HepG2 (cell line): ENCODE data around the gene KCNB1. TPM values are rescaled to one million over a fixed set of nuclear protein-coding genes. Genes with fewer than 3 reads are reported as not detected.

Source experiments
- ATAC-seq: fragments of 200-7000 bp; cut with Tn5 transposase; 3 replicates; pipeline ENCODE4 v1.9.1; 2020; ENCODE audit warnings: mild to moderate bottlenecking, moderate library complexity
- BruUV-seq: library from RNA; stranded (reverse); fragments of 400-500 nt; replicated peaks from 2 replicates; lab custom pipeline; 2021; lab: Mats Ljungman, UMichigan
- CTCF ChIA-PET: fragments of 300-600 bp; formaldehyde crosslinking; extraction: SDS; loops from one replicate; lab custom pipeline; 2021; ENCODE audit warnings: low total read pairs, inconsistent platforms, low intra/inter-chr PET ratio; lab: Yijun Ruan, JAX
- POLR2A ChIA-PET: fragments of 350-600 bp; sonication (Branson Sonifier 250); formaldehyde crosslinking; loops from one replicate; lab custom pipeline; 2020; ENCODE audit warnings: antibody characterized with exemption, inconsistent platforms; lab: Yijun Ruan, JAX
- DNase-seq: peaks from one replicate; pipeline ENCODE4 v3.0.0-alpha.2; 2015; ENCODE audit warnings: low spot score
- FAIRE-seq: peaks from 3 replicates; lab custom pipeline; 2011; peaks lifted over from hg19 to GRCh38; lab: Jason Lieb, UNC
- H2AFZ ChIP-seq: one replicate; pipeline ENCODE4 v1.6.1; 2011; ENCODE audit warnings: low read length, inconsistent platforms
- H3K27ac ChIP-seq: fragments of 300-600 bp; 3 replicates; pipeline ENCODE4 v1.8.0; 2011; ENCODE audit warnings: mixed run types, mild to moderate bottlenecking, mixed read lengths, low read length, inconsistent platforms; ENCODE audit not compliant: insufficient read depth; ENCODE audit errors: extremely low read length
- H3K27me3 ChIP-seq, 2 experiments: fragments of 200-600 bp in 1 of 2; 2 replicates in 1 of 2; 3 replicates in 1 of 2; pipeline versions ENCODE4 v1.6.0 to v1.8.0; 2011; ENCODE audit warnings: low read length in 2 of 2, mild to moderate bottlenecking in 2 of 2, moderate library complexity in 2 of 2, inconsistent platforms in 1 of 2; ENCODE audit not compliant: insufficient read depth in 2 of 2, control insufficient read depth in 1 of 2
- H3K36me3 ChIP-seq, 2 experiments: fragments of 200-600 bp in 1 of 2; replicated peaks in 1 of 2; 2 replicates in 1 of 2; 3 replicates in 1 of 2; pipeline versions ENCODE4 v1.5.1 to v1.8.0; 2011; ENCODE audit warnings: low read length in 2 of 2, inconsistent platforms in 1 of 2; ENCODE audit not compliant: insufficient read depth in 2 of 2, control insufficient read depth in 1 of 2
- H3K4me1 ChIP-seq: 2 replicates; pipeline ENCODE4 v1.5.1; 2012; ENCODE audit warnings: low read length, inconsistent platforms; ENCODE audit not compliant: insufficient read depth
- H3K4me2 ChIP-seq: 2 replicates; pipeline ENCODE4 v1.6.0; 2011; ENCODE audit warnings: low read depth, low read length, inconsistent platforms
- H3K4me3 ChIP-seq, 3 experiments: fragments of 200-600 bp in 1 of 3; sonication (generic), shearing (Covaris generic) in 1 of 3; replicated peaks in 1 of 3; 2 replicates each; pipeline ENCODE4 v1.5.1; 2011 to 2016; ENCODE audit warnings: low read length in 3 of 3, inconsistent platforms in 2 of 3, low read depth in 2 of 3, mild to moderate bottlenecking in 2 of 3, control low read depth in 1 of 3, mixed read lengths in 1 of 3; ENCODE audit not compliant: insufficient read depth in 1 of 3
- H3K79me2 ChIP-seq: one replicate; pipeline ENCODE4 v1.6.1; 2011; ENCODE audit warnings: low read length, inconsistent platforms; ENCODE audit not compliant: insufficient read depth
- H3K9ac ChIP-seq: 2 replicates; pipeline ENCODE4 v1.6.0; 2011; ENCODE audit warnings: mild to moderate bottlenecking, low read depth, low read length, inconsistent platforms; ENCODE audit not compliant: insufficient read depth
- H3K9me3 ChIP-seq: 2 replicates; pipeline ENCODE4 v1.5.1; 2012; ENCODE audit warnings: mild to moderate bottlenecking, low read length
- H4K20me1 ChIP-seq: 2 replicates; pipeline ENCODE4 v1.6.0; 2011; ENCODE audit warnings: inconsistent platforms, mild to moderate bottlenecking, low read length, moderate library complexity; ENCODE audit not compliant: insufficient read depth
- CBFB ChIP-seq: sonication (generic); formaldehyde crosslinking; IDR thresholded peaks from 2 replicates; pipeline ENCODE4 v1.4.0; 2020; ENCODE audit warnings: missing genetic modification reagents
- IKZF1 ChIP-seq: fragments of 450-650 bp; IDR thresholded peaks from 2 replicates; pipeline ENCODE4 v1.7.1; 2016
- MEF2D ChIP-seq: sonication (generic); formaldehyde crosslinking; IDR thresholded peaks from 2 replicates; pipeline ENCODE4 v1.5.1; 2020; ENCODE audit warnings: mild to moderate bottlenecking, missing genetic modification reagents
- SMAD9 ChIP-seq: sonication (generic); formaldehyde crosslinking; IDR thresholded peaks from 2 replicates; pipeline ENCODE4 v1.5.1; 2020; ENCODE audit warnings: mild to moderate bottlenecking, missing genetic modification reagents
- ZFP36L1 ChIP-seq: sonication (generic); formaldehyde crosslinking; IDR thresholded peaks from 2 replicates; pipeline ENCODE4 v1.8.0; 2022; ENCODE audit warnings: mild to moderate bottlenecking, missing genetic modification reagents, moderate library complexity
- ZMYM3 ChIP-seq: sonication (generic); formaldehyde crosslinking; IDR thresholded peaks from 2 replicates; pipeline ENCODE4 v1.5.1; 2020; ENCODE audit warnings: mild to moderate bottlenecking, missing genetic modification reagents
- ZNF775 ChIP-seq: sonication (generic); formaldehyde crosslinking; IDR thresholded peaks from 2 replicates; pipeline ENCODE4 v1.4.0; 2020; ENCODE audit warnings: missing genetic modification reagents, mild to moderate bottlenecking, moderate library complexity, borderline replicate concordance
- WGBS: methylation state at CpG from one replicate; pipeline ENCODE4 v1.1.6; 2017; ENCODE audit warnings: low lambda C conversion rate; 5-methylcytosine and 5-hydroxymethylcytosine counted together
- in situ Hi-C: cut with HindIII; loops from 2 replicates; pipeline ENCODE4 v1.10.0; 2017; ENCODE audit warnings: low pct_unique_long_range_greater_than_20kb; ENCODE audit not compliant: extremely low pct_ligation_motif_present
- intact Hi-C: fragments of 100-400 bp; cut with micrococcal nuclease; formaldehyde crosslinking; loops from one replicate; pipeline ENCODE4 v1.10.0; 2022; ENCODE audit not compliant: unreplicated experiment
- polyA plus RNA-seq, 8 experiments: library from polyadenylated mRNA; depleted of rRNA in 3 of 8; stranded (reverse) in 7 of 8; unstranded in 1 of 8; fragments of >200 nt; fragmentation: Illumina TruSeq in 4 of 8; extraction: Trizol in 4 of 8; gene quantifications; 2 replicates each; pipeline versions ENCODE4 v1.2.1 to v1.2.3, GENCODE V29; 2011 to 2016; ENCODE audit warnings: low read depth in 4 of 8, missing spikeins in 1 of 8, mixed read lengths in 1 of 8; ENCODE audit not compliant: insufficient read depth in 1 of 8
- total RNA-seq, 5 experiments: library from RNA; depleted of rRNA; stranded (reverse); fragments of >200 nt; fragmentation: Illumina TruSeq; extraction: Trizol; gene quantifications; 2 replicates each; pipeline ENCODE4 v1.2.3, GENCODE V29; 2016; ENCODE audit warnings: low read depth in 1 of 5
- TF ChIP-seq, protein P1 (sequence below): sonication (generic); IDR thresholded peaks from 2 replicates; pipeline ENCODE4 v1.6.1; 2016; ENCODE audit warnings: low read depth, borderline replicate concordance
- TF ChIP-seq, protein P2 (sequence below): sonication (generic); formaldehyde crosslinking; IDR thresholded peaks from 2 replicates; pipeline ENCODE4 v1.8.1; 2023; ENCODE audit warnings: mild to moderate bottlenecking, missing genetic modification reagents
- TF ChIP-seq, protein P3 (sequence below): sonication (generic); formaldehyde crosslinking; IDR thresholded peaks from 2 replicates; pipeline ENCODE4 v1.5.0; 2020; ENCODE audit warnings: mild to moderate bottlenecking, missing genetic modification reagents
- TF ChIP-seq, protein P4 (sequence below): sonication (generic); formaldehyde crosslinking; IDR thresholded peaks from 2 replicates; pipeline ENCODE4 v1.4.0; 2020; ENCODE audit warnings: mild to moderate bottlenecking, missing genetic modification reagents
- TF ChIP-seq, protein P5 (sequence below): IDR thresholded peaks from 2 replicates; pipeline ENCODE4 v1.6.1; 2012; ENCODE audit warnings: inconsistent platforms

The KCNB1 gene
- total and polyA plus RNA-seq, 2 of the 13 experiments (the other 11 are each of a cell fraction or from before 2014, with no cell fraction given) = 0.02 TPM; not detected in 1

DNA sequence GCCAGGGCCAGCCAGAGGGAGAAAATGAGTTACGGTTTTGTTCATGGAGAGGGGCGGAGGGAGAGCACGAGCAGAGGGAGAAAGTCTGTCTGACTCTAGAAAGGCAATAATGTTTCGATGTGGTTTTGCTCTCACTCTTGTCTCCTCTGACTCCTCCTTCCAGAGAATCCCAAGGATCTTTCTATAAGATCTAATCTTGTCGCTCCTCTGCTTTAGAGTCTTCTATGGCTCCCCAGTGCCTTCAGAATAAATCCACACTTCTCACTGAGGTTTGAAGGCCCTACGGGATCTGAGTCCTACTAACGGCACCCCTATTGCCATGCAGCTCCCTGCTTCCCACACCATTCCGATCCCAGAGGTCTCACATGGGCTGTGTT lies 66.8 kb downstream of the KCNB1 start:
- Histone ChIP-seq H3K4me3 (no peak overlapping the region), H3K9me3 (no peaks in the 10 kb centered on the region), H3K4me2 (no peak overlapping the region), H3K79me2 (no peaks in the 10 kb centered on the region), H3K36me3 (no peaks in the 10 kb centered on the region), H2AFZ (no peak overlapping the region), H3K9ac (no peak overlapping the region), H3K27me3 (peaks cover 8 to 44% of the 10 kb centered on the region in 2 experiments; a peak in 4 of 5 replicates), H3K27ac (no peak overlapping the region), H3K4me1 (no peaks in the 10 kb centered on the region), H4K20me1 (no peaks in the 10 kb centered on the region)
- ChIA-PET CTCF (no interaction called here), POLR2A (no interaction called here)
- intact Hi-C loops = no loop called here
- no peak for DNase-seq
- no peak for ATAC-seq
- no peak for FAIRE-seq
- in situ Hi-C loops = no loop called here
- BruUV-seq = no TSS peak
- 46% methylated on average over 8 of the region's 8 CpGs for WGBS
- no peak for TF ChIP-seq MEF2D (CRISPR knock-in tag)
- TF ChIP-seq, protein P1, sequence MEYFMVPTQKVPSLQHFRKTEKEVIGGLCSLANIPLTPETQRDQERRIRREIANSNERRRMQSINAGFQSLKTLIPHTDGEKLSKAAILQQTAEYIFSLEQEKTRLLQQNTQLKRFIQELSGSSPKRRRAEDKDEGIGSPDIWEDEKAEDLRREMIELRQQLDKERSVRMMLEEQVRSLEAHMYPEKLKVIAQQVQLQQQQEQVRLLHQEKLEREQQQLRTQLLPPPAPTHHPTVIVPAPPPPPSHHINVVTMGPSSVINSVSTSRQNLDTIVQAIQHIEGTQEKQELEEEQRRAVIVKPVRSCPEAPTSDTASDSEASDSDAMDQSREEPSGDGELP = no peak
- TF ChIP-seq, protein P2, sequence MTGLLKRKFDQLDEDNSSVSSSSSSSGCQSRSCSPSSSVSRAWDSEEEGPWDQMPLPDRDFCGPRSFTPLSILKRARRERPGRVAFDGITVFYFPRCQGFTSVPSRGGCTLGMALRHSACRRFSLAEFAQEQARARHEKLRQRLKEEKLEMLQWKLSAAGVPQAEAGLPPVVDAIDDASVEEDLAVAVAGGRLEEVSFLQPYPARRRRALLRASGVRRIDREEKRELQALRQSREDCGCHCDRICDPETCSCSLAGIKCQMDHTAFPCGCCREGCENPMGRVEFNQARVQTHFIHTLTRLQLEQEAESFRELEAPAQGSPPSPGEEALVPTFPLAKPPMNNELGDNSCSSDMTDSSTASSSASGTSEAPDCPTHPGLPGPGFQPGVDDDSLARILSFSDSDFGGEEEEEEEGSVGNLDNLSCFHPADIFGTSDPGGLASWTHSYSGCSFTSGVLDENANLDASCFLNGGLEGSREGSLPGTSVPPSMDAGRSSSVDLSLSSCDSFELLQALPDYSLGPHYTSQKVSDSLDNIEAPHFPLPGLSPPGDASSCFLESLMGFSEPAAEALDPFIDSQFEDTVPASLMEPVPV (CRISPR knock-in tag) = no peak
- no peak for TF ChIP-seq CBFB
- TF ChIP-seq SMAD9 = no peak
- TF ChIP-seq, protein P3, sequence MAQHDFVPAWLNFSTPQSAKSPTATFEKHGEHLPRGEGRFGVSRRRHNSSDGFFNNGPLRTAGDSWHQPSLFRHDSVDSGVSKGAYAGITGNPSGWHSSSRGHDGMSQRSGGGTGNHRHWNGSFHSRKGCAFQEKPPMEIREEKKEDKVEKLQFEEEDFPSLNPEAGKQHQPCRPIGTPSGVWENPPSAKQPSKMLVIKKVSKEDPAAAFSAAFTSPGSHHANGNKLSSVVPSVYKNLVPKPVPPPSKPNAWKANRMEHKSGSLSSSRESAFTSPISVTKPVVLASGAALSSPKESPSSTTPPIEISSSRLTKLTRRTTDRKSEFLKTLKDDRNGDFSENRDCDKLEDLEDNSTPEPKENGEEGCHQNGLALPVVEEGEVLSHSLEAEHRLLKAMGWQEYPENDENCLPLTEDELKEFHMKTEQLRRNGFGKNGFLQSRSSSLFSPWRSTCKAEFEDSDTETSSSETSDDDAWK (CRISPR knock-in tag) = no peak
- no peak for TF ChIP-seq IKZF1
- no peak for TF ChIP-seq ZFP36L1 (CRISPR knock-in tag)
- TF ChIP-seq, protein P4, sequence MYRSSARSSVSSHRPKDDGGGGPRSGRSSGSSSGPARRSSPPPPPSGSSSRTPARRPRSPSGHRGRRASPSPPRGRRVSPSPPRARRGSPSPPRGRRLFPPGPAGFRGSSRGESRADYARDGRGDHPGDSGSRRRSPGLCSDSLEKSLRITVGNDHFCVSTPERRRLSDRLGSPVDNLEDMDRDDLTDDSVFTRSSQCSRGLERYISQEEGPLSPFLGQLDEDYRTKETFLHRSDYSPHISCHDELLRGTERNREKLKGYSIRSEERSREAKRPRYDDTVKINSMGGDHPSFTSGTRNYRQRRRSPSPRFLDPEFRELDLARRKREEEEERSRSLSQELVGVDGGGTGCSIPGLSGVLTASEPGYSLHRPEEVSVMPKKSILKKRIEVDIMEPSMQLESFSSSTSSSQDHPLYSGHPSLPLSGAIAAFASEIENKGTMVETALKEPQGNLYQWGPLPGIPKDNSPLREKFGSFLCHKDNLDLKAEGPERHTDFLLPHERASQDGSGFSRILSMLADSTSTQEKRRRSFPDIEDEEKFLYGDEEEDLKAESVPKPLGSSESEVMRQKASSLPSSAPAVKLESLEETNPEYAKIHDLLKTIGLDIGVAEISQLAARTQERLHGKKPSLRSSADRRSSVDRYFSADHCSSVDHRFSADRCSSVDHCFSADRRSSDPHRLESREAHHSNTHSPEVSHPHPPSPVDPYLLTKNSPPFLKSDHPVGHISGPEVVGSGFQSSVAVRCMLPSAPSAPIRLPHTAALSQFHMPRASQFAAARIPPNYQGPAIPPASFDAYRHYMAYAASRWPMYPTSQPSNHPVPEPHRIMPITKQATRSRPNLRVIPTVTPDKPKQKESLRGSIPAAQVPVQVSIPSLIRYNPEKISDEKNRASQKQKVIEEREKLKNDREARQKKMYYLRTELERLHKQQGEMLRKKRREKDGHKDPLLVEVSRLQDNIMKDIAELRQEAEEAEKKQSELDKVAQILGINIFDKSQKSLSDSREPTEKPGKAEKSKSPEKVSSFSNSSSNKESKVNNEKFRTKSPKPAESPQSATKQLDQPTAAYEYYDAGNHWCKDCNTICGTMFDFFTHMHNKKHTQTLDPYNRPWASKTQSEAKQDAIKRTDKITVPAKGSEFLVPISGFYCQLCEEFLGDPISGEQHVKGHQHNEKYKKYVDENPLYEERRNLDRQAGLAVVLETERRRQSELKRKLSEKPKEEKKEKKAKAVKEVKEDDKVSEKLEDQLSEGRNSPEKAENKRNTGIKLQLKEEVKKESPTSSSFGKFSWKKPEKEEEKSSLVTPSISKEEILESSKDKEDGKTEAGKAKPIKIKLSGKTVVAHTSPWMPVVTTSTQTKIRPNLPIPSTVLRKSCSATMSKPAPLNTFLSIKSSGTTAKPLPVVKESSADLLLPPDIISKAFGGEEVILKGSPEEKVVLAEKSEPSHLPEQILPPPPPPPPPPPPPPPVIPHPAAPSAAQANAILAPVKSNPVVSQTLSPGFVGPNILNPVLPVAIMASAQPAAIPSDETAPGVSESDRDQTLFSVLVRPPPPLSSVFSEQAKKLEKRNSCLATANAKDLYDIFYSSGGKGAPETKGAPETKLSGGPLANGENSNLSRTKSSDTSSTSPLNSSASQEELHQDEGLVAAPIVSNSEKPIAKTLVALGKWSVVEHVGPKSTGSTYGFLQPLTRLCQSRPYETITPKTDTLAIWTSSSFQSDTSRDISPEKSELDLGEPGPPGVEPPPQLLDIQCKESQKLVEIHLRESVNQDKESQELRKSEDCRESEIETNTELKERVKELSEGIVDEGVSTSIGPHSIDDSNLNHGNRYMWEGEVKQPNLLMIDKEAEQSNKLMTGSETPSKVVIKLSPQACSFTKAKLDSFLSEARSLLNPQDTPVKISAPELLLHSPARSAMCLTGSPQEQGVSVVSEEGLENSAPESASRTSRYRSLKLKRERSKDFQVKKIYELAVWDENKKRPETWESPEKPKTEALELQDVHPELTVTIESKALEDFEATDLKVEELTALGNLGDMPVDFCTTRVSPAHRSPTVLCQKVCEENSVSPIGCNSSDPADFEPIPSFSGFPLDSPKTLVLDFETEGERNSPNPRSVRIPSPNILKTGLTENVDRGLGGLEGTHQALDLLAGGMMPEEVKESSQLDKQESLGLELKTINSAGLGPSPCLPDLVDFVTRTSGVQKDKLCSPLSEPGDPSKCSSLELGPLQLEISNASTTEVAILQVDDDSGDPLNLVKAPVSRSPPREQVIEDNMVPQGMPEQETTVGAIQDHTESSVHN (CRISPR knock-in tag) = no peak
- TF ChIP-seq ZMYM3 (CRISPR knock-in tag) = no peak
- no peak for TF ChIP-seq ZNF775 (CRISPR knock-in tag)
- TF ChIP-seq, protein P5, sequence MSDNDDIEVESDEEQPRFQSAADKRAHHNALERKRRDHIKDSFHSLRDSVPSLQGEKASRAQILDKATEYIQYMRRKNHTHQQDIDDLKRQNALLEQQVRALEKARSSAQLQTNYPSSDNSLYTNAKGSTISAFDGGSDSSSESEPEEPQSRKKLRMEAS = no peak
